ENCODE data around the gene VPS33A. TPM values are rescaled to one million over a fixed set of nuclear protein-coding genes. Genes with fewer than 3 reads are reported as not detected.

The VPS33A gene
- total RNA-seq, 1 donor from 2014 or later = 16.9 TPM

DNA sequence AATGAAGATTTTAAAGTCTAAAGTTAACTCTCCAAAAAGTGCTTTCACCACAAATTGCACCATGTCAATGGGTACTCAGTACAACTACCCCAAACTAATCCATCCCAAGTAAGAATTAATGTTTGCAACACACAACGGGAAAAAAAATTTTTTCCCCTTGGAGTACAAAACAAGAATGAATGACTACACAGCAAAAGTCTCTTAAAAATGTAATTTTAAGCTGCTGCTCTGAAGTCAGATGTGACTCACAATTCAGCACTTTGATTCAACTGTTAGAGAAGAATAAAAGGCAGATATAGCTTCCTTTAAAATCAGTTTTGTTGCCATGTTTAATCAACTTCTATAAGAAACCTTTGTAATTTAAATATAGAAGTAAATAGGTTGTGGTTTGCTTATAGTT lies 42.5 kb upstream of the VPS33A start:
- Mint-ChIP-seq H3K4me1 (ENCODE audit: low read depth) (peaks cover 9% of the 10 kb centered on the region), H3K27ac (ENCODE audit: unreplicated experiment) (no peak overlapping the region), H3K36me3 (ENCODE audit: low read depth) (peaks cover 16% of the 10 kb centered on the region), H3K27me3 (ENCODE audit: low read depth) (no peaks in the 10 kb centered on the region), H3K9me3 (ENCODE audit: low read depth) (no peaks in the 10 kb centered on the region), H3K4me3 (ENCODE audit: unreplicated experiment) (no peak overlapping the region)
- TF ChIP-seq, protein P1, sequence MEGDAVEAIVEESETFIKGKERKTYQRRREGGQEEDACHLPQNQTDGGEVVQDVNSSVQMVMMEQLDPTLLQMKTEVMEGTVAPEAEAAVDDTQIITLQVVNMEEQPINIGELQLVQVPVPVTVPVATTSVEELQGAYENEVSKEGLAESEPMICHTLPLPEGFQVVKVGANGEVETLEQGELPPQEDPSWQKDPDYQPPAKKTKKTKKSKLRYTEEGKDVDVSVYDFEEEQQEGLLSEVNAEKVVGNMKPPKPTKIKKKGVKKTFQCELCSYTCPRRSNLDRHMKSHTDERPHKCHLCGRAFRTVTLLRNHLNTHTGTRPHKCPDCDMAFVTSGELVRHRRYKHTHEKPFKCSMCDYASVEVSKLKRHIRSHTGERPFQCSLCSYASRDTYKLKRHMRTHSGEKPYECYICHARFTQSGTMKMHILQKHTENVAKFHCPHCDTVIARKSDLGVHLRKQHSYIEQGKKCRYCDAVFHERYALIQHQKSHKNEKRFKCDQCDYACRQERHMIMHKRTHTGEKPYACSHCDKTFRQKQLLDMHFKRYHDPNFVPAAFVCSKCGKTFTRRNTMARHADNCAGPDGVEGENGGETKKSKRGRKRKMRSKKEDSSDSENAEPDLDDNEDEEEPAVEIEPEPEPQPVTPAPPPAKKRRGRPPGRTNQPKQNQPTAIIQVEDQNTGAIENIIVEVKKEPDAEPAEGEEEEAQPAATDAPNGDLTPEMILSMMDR (IDR thresholded peaks at IDR 0.05) = no peak
- DNase-seq (ENCODE audit: low spot score) = no peak

DNA sequence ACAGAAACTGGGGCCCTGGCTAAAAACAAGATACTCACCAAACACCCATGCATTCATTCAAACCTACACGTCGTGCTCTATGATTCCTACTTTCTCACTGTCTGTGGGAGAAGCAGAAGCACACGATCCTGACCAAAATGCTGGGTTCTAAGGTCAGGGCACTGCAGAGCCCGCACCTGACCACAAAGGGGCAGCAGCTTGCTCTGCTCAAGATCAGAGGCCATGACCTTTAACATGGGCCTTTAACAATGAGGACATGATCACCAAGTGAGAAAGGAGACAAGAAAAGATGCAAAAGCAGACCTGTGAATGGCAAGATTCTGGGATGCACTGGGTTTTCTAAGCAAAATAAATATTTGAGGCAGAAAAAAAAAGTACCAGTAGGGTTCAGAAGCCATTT lies 40.1 kb upstream of the VPS33A start:
- H3K9me3 Mint-ChIP-seq (ENCODE audit: low read depth) = no peaks in the 10 kb centered on the region
- peaks cover 22% of the 10 kb centered on the region for H3K36me3 Mint-ChIP-seq (ENCODE audit: low read depth)
- no peak overlapping the region for H3K4me3 Mint-ChIP-seq (ENCODE audit: unreplicated experiment)
- TF ChIP-seq, protein P1 (IDR thresholded peaks at IDR 0.05) = no peak
- peaks cover 9% of the 10 kb centered on the region for H3K4me1 Mint-ChIP-seq (ENCODE audit: low read depth)
- no peak for DNase-seq (ENCODE audit: low spot score)
- H3K27ac Mint-ChIP-seq (ENCODE audit: unreplicated experiment) = no peak overlapping the region
- H3K27me3 Mint-ChIP-seq (ENCODE audit: low read depth) = no peaks in the 10 kb centered on the region

DNA sequence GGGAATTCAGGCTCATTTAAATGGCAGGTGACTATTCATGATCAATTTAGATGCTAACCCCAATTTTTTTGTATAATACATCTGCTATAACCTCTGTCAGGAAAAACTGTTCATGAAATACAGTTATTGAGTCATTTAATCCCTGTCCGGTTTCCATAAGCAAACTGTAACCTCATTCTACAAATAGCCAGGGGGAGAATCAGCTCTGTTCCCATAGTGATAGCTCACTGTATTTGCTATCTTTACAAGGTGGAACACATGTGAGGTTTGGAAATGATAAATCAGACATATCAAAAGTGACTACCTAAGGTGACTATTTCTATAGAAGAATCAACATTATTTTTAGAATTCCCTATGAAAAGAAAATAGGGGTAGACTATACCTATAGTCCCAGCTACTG lies 38.6 kb upstream of the VPS33A start:
- Mint-ChIP-seq H3K4me3 (ENCODE audit: unreplicated experiment) (no peak overlapping the region), H3K9me3 (ENCODE audit: low read depth) (no peaks in the 10 kb centered on the region), H3K27me3 (ENCODE audit: low read depth) (no peaks in the 10 kb centered on the region), H3K27ac (ENCODE audit: unreplicated experiment) (no peak overlapping the region), H3K4me1 (ENCODE audit: low read depth) (peaks cover 12% of the 10 kb centered on the region), H3K36me3 (ENCODE audit: low read depth) (peaks cover 23% of the 10 kb centered on the region)
- DNase-seq (ENCODE audit: low spot score) = no peak
- TF ChIP-seq, protein P1 (IDR thresholded peaks at IDR 0.05) = no peak

DNA sequence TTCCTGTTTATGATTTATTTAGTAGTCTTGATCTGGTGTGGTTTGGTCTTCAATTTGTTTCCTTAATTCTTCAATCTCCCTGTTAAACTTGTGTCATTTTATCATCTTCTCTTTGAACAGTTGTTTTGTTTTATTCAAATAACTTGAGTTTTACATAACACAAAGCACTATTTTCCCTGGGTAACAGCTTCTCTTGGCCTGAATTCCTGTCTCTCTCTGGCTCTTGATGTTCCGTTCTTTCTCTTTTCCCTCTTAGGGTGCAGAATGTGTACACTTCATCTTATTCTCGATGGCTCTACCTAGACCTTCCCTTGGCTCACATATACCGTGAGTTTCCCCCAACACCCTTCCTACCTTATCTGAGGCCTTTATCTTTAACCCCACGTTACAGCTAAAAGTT lies 36.8 kb upstream of the VPS33A start:
- TF ChIP-seq, protein P1 (IDR thresholded peaks at IDR 0.05) = no peak
- H3K27me3 Mint-ChIP-seq (ENCODE audit: low read depth) = no peaks in the 10 kb centered on the region
- peak overlapping the region; percentile 53 for H3K27ac Mint-ChIP-seq (ENCODE audit: unreplicated experiment)
- H3K4me1 Mint-ChIP-seq (ENCODE audit: low read depth) = peaks cover 8% of the 10 kb centered on the region
- no peak overlapping the region for H3K4me3 Mint-ChIP-seq (ENCODE audit: unreplicated experiment)
- no peaks in the 10 kb centered on the region for H3K9me3 Mint-ChIP-seq (ENCODE audit: low read depth)
- DNase-seq (ENCODE audit: low spot score) = no peak
- H3K36me3 Mint-ChIP-seq (ENCODE audit: low read depth) = peaks cover 20% of the 10 kb centered on the region

DNA sequence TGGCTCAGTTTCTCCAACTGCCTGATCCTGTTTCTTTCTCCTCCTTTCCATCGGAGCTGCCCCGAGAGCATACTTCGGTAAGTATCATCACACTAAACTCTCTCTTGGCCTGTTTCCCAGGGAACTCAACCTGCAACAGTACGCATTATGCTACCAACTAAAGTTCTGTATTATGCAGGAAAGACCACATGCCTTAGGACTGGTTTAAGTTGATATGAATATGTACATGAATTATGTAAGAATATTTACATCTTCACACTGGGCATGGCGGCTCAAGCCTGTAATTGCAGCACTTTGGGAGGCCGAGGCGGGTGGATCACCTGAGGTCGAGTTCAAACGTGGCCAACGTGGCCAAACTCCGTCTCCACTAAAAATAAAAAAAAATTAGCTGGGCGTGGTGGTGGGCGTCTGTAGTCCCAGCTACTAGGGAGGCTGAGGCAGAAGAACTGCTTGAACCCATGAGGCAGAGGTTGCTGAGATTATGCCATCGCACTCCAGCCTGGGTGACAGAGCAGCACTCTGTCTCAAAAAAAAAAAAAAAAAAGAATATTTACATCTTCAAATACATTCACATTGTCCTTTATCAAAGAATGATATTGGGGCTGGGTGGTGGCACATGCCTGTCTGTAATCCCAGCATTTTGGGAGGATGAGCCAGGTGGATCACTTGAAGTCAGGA lies 31.9 kb upstream of the VPS33A start:
- Mint-ChIP-seq H3K27me3 (ENCODE audit: low read depth) (no peaks in the 10 kb centered on the region), H3K9me3 (ENCODE audit: low read depth) (peaks cover 6% of the 10 kb centered on the region), H3K4me1 (ENCODE audit: low read depth) (peaks cover 6% of the 10 kb centered on the region), H3K36me3 (ENCODE audit: low read depth) (peaks cover 25% of the 10 kb centered on the region), H3K4me3 (ENCODE audit: unreplicated experiment) (no peak overlapping the region), H3K27ac (ENCODE audit: unreplicated experiment) (no peak overlapping the region)
- DNase-seq (ENCODE audit: low spot score) = no peak
- TF ChIP-seq, protein P1 (IDR thresholded peaks at IDR 0.05) = no peak

Data from chondrocyte (in vitro differentiated cells).